Naive B cell (primary cell): ENCODE data around the gene GK. TPM values are rescaled to one million over a fixed set of nuclear protein-coding genes. Genes with fewer than 3 reads are reported as not detected.
"Not testable (repeated sequence)": the region's sequence is repeated elsewhere in the genome, so short reads cannot be mapped to it uniquely, and the experiment has no call there.

Experiments
- ATAC-seq, 2 donors: fragments of 150-1000 bp; cut with Tn5 transposase; 2 replicates each; pipeline ENCODE4 v1.10.0; 2021; ENCODE audit warnings: low read depth in 2 of 2, mild to moderate bottlenecking in 2 of 2, moderate library complexity in 2 of 2
- DNase-seq: peaks from one replicate; pipeline ENCODE4 v3.0.0; 2022
- H3K27ac Mint-ChIP-seq, 6 donors: one replicate each; pipeline ENCODE4 v1.8.0; 2020 to 2022; ENCODE audit warnings: mild to moderate bottlenecking in 6 of 6, mixed read lengths in 6 of 6, moderate library complexity in 5 of 6, inconsistent platforms in 2 of 6
- H3K27me3 Mint-ChIP-seq, 3 donors: one replicate each; pipeline ENCODE4 v1.8.0; 2021 to 2022; ENCODE audit warnings: mixed read lengths in 3 of 3, mild to moderate bottlenecking in 1 of 3
- H3K36me3 Mint-ChIP-seq, 2 donors: one replicate each; pipeline ENCODE4 v1.8.0; 2020 to 2022; ENCODE audit warnings: mixed read lengths in 2 of 2, inconsistent platforms in 1 of 2, mild to moderate bottlenecking in 1 of 2
- H3K4me1 Mint-ChIP-seq, 3 donors: one replicate each; pipeline ENCODE4 v1.8.0; 2020 to 2022; ENCODE audit warnings: mixed read lengths in 3 of 3, inconsistent platforms in 1 of 3, mild to moderate bottlenecking in 1 of 3, moderate library complexity in 1 of 3
- H3K4me3 Mint-ChIP-seq, 8 donors: one replicate each; pipeline ENCODE4 v1.8.0; 2020 to 2022; ENCODE audit warnings: mild to moderate bottlenecking in 8 of 8, mixed read lengths in 8 of 8, moderate library complexity in 8 of 8, inconsistent platforms in 2 of 8
- H3K9me3 Mint-ChIP-seq, 7 donors: one replicate each; pipeline ENCODE4 v1.8.0; 2020 to 2022; ENCODE audit warnings: mixed read lengths in 7 of 7, mild to moderate bottlenecking in 5 of 7, inconsistent platforms in 2 of 7, moderate library complexity in 1 of 7
- polyA plus RNA-seq, 6 donors: library from polyadenylated mRNA; unstranded; fragments of 300-500 nt; fragmentation: Illumina TruSeq; gene quantifications; one replicate each; pipeline ENCODE4 v1.2.3, GENCODE V29; 2021; ENCODE audit warnings: low read depth in 6 of 6

The GK gene
- polyA plus RNA-seq, 6 donors from 2014 or later: 10.3 to 19.5 (median 14.5) TPM

DNA sequence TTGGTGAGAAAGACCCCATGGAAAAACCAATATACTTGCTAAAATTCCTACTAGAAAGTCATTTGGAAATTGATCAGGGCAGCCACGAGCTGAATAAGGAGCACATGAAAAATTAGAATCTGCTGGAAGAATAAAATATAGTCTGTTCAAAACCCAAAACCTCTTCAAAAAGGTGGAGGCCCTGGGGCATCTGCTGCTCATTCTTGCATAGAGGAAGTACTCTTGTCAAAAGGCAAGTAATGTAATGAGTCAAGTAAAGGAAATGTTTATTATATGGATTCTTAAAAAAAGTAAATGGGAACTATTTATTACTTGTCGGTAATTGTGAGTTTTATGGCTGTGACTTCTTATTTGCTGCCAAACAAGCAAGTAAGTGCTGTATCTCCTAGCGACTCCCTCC, 109.5 kb downstream of the GK start:
- Mint-ChIP-seq H3K4me1 (no peaks in the 10 kb centered on the region), H3K9me3 (peaks cover 0 to 12% (median 0%) of the 10 kb centered on the region in 7 donors), H3K27me3 (no peaks in the 10 kb centered on the region), H3K4me3 (no peak overlapping the region), H3K27ac (no peak overlapping the region), H3K36me3 (no peaks in the 10 kb centered on the region)
- ATAC-seq (no peak), DNase-seq (no peak)

DNA sequence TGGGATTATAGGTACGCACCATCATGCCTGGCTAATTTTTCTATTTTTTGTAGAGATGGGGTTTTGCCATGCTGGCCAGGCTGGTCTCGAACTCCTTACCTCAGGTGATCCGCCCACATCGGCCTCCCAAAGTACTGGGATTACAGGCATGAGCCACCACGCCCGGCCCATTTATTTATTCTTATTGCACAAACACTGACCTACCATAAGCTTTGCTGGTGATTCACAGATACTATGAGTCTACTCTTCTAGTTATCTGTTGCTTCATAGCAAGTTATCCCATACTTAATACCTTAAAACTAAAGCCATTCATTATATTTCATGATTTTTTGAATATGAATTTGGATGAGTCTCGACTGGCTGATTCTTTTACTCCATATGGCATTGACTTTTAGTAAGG, 120.5 kb downstream of the GK start:
- not testable (repeated sequence) for H3K36me3 Mint-ChIP-seq, DNase-seq, H3K4me1 Mint-ChIP-seq, H3K27me3 Mint-ChIP-seq, H3K4me3 Mint-ChIP-seq, ATAC-seq, H3K27ac Mint-ChIP-seq, H3K9me3 Mint-ChIP-seq

DNA sequence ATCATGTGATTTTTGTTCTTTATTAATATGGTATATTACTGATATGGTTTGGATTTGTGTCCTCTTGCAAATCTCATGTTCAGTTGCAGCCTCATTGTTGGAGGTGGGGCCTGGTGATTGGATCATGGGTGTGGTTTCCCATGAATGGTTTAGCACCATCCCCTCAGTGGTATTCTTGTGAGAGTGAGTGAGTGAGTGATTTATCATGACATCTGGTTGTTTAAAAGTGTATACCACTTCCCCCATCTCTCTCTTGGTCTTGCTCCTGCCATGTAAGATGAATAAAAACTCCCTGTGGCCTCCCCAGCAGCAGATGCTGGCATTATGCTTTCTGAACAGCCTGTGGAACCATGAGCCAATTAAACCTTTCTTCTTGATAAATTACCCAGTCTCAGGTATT, 124.4 kb downstream of the GK start:
- no peaks in the 10 kb centered on the region for H3K4me1 Mint-ChIP-seq
- no peak overlapping the region for H3K4me3 Mint-ChIP-seq
- no peak for DNase-seq
- no peak for ATAC-seq
- peaks cover 0 to 6% (median 4%) of the 10 kb centered on the region in 7 donors for H3K9me3 Mint-ChIP-seq
- H3K27ac Mint-ChIP-seq: no peak overlapping the region
- H3K36me3 Mint-ChIP-seq: no peaks in the 10 kb centered on the region
- peaks cover 0 to 5% (median 0%) of the 10 kb centered on the region in 3 donors for H3K27me3 Mint-ChIP-seq

DNA sequence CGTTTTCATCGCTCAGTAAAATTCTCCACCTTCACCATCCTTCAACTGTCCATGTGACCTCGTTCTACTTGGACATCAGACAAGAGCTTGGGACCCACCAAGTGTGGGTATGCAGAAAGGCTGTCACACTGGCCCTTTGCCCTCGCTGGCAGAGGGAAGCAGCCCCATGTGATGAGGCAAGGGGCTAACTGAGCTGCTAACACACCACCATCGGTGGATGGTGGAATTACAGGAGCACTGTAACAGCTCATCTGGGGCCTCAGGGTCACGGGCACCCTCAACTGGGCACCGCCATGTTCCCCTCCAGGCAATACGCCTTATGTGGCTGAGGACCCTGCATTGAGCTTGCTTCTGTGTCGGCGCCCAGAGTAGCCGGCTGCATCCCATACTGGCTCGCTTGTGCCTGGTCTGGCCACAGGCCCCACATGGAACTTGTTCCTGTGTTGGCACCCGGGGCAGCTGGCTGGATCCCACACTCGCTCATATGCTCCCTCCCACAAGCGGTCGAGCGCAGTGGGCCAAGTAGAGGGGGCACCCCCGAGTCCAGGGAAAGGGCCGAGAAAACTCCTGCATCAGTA, 126.3 kb downstream of the GK start:
- Mint-ChIP-seq H3K9me3 (peaks cover 0 to 7% (median 4%) of the 10 kb centered on the region in 7 donors), H3K36me3 (no peaks in the 10 kb centered on the region), H3K4me3 (no peak overlapping the region), H3K4me1 (no peaks in the 10 kb centered on the region), H3K27ac (no peak overlapping the region), H3K27me3 (peaks cover 0 to 5% (median 0%) of the 10 kb centered on the region in 3 donors)
- no peak for DNase-seq
- ATAC-seq: no peak

Other genes with a start within 250 kb of the GK start
- gene TASL, start 75.7 kb upstream of the GK start, polyA plus RNA-seq: 10 to 100 TPM; 15.2 to 39.8 (median 32.9) TPM
- 10 to 100 TPM in 1 of 6 donors, 1 to 10 TPM in 5; 3.6 to 10.2 (median 7.9) TPM for gene TAB3, start 235.8 kb downstream of the GK start, polyA plus RNA-seq